ENCODE results near the gene CR1.

GRCh38 chr1:207619871-207620542, 124.0 kb downstream of the CR1 start:
- TF ChIP-seq, protein P1, sequence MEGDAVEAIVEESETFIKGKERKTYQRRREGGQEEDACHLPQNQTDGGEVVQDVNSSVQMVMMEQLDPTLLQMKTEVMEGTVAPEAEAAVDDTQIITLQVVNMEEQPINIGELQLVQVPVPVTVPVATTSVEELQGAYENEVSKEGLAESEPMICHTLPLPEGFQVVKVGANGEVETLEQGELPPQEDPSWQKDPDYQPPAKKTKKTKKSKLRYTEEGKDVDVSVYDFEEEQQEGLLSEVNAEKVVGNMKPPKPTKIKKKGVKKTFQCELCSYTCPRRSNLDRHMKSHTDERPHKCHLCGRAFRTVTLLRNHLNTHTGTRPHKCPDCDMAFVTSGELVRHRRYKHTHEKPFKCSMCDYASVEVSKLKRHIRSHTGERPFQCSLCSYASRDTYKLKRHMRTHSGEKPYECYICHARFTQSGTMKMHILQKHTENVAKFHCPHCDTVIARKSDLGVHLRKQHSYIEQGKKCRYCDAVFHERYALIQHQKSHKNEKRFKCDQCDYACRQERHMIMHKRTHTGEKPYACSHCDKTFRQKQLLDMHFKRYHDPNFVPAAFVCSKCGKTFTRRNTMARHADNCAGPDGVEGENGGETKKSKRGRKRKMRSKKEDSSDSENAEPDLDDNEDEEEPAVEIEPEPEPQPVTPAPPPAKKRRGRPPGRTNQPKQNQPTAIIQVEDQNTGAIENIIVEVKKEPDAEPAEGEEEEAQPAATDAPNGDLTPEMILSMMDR (conservative IDR thresholded peaks at IDR 0.05), result peak; percentile 88
- no peak for TF ChIP-seq ZFX (IDR thresholded peaks at IDR 0.05)

Measured in C4-2B (cell line).